ENCODE results near the gene CYP1A2. TPM values are rescaled to one million over a fixed set of nuclear protein-coding genes. Genes with fewer than 3 reads are reported as not detected.

The CYP1A2 gene
- total RNA-seq, 2 experiments from 2014 or later, result not detected

GRCh38 chr15:74783808-74784175 is 35.1 kb downstream of the CYP1A2 start:
- CTCF ChIA-PET, result interaction anchor here (1.1 to 32.0 kb wide), 6 partner anchors 3 to 401 kb away, joined by 3 to 914 read pairs (median 7); partner anchors contain the start of gene CSK
- POLR2A ChIA-PET, result interaction anchor here (0.6 to 5.2 kb wide), 4 partner anchors 9 to 323 kb away, joined by 3 to 33 read pairs (median 3); partner anchors contain the start of gene UBL7

GRCh38 chr15:74784426-74785193 is 36.0 kb downstream of the CYP1A2 start:
- POLR2A ChIA-PET, result interaction anchor here (0.6 to 5.2 kb wide), 3 partner anchors 8 to 324 kb away, joined by 3 to 33 read pairs (median 3); partner anchors contain the start of gene UBL7
- CTCF ChIA-PET, result interaction anchor here (1.1 to 32.0 kb wide), 5 partner anchors 4 to 399 kb away, joined by 3 to 914 read pairs (median 9); partner anchors contain the start of gene CSK

GRCh38 chr15:74785194-74786032 is 36.8 kb downstream of the CYP1A2 start:
- ChIA-PET POLR2A (interaction anchor here (1.1 to 5.2 kb wide), 4 partner anchors 8 to 84 kb away, joined by 3 to 33 read pairs (median 18); no protein-coding TSS in a partner anchor), CTCF (interaction anchor here (1.0 to 32.0 kb wide), 4 partner anchors 5 to 400 kb away, joined by 3 to 914 read pairs (median 458); partner anchors contain the start of gene CSK)

- CTCF ChIA-PET, result interaction anchor here (1.0 to 32.0 kb wide), 4 partner anchors 5 to 151 kb away, joined by 3 to 914 read pairs (median 459); partner anchors contain the start of gene CSK
- POLR2A ChIA-PET, result interaction anchor here (1.1 to 3.3 kb wide), 3 partner anchors 8 to 11 kb away, joined by 3 to 32 read pairs (median 13); no protein-coding TSS in a partner anchor
Measured at GRCh38 chr15:74786081-74786480, 37.4 kb downstream of the CYP1A2 start.

- CTCF ChIA-PET, result interaction anchor here (0.7 to 32.0 kb wide), 13 partner anchors 6 to 151 kb away, joined by 3 to 914 read pairs (median 4); partner anchors contain the start of genes CSK and ULK3
- POLR2A ChIA-PET, result interaction anchor here (1.0 to 3.3 kb wide), 7 partner anchors 7 to 29 kb away, joined by 3 to 32 read pairs (median 6); no protein-coding TSS in a partner anchor
Measured at GRCh38 chr15:74786551-74787165, 38.0 kb downstream of the CYP1A2 start.

GRCh38 chr15:74787251-74788041 is 38.8 kb downstream of the CYP1A2 start:
- POLR2A ChIA-PET, result interaction anchor here (1.0 to 3.3 kb wide), 7 partner anchors 8 to 28 kb away, joined by 3 to 32 read pairs (median 6); no protein-coding TSS in a partner anchor
- CTCF ChIA-PET, result interaction anchor here (0.7 to 32.0 kb wide), 15 partner anchors 5 to 152 kb away, joined by 3 to 914 read pairs (median 4); partner anchors contain the start of genes CSK and ULK3

GRCh38 chr15:74788042-74788682 is 39.5 kb downstream of the CYP1A2 start:
- CTCF ChIA-PET, result interaction anchor here (1.3 to 32.0 kb wide), 11 partner anchors 5 to 152 kb away, joined by 3 to 914 read pairs (median 4); partner anchors contain the start of genes CSK and ULK3
- POLR2A ChIA-PET, result interaction anchor here (1.0 to 3.3 kb wide), 7 partner anchors 8 to 27 kb away, joined by 3 to 32 read pairs (median 6); no protein-coding TSS in a partner anchor

GRCh38 chr15:74788683-74789151 is 40.1 kb downstream of the CYP1A2 start:
- CTCF ChIA-PET, result interaction anchor here (1.3 to 32.0 kb wide), 6 partner anchors 4 to 113 kb away, joined by 4 to 914 read pairs (median 7); partner anchors contain the start of genes CSK and ULK3

GRCh38 chr15:74789171-74789631 is 40.6 kb downstream of the CYP1A2 start:
- POLR2A ChIA-PET, result interaction anchor here (3.3 kb wide), 1 partner anchor 12 kb away, joined by 32 read pairs; no protein-coding TSS in a partner anchor
- CTCF ChIA-PET, result interaction anchor here (1.7 to 32.0 kb wide), 4 partner anchors 3 to 56 kb away, joined by 4 to 914 read pairs (median 461); partner anchors contain the start of genes CSK and ULK3

More at GRCh38 chr15:74788683-74789151, 40.1 kb downstream of the CYP1A2 start:
- POLR2A ChIA-PET, result interaction anchor here (1.4 to 3.3 kb wide), 5 partner anchors 9 to 18 kb away, joined by 6 to 32 read pairs (median 6); no protein-coding TSS in a partner anchor

- ChIA-PET CTCF (interaction anchor here (1.7 to 32.0 kb wide), 3 partner anchors 3 to 55 kb away, joined by 4 to 914 read pairs (median 914); partner anchors contain the start of gene CSK), POLR2A (interaction anchor here (0.8 kb wide), 1 partner anchor 17 kb away, joined by 3 read pairs; no protein-coding TSS in a partner anchor)
Measured at GRCh38 chr15:74789741-74790079, 41.1 kb downstream of the CYP1A2 start.

- ChIA-PET POLR2A (interaction anchor here (0.8 to 1.0 kb wide), 2 partner anchors 10 to 18 kb away, joined by 3 read pairs; no protein-coding TSS in a partner anchor), CTCF (interaction anchor here (0.5 to 32.0 kb wide), 4 partner anchors 2 to 412 kb away, joined by 3 to 914 read pairs (median 459); partner anchors contain the start of gene CSK)
Measured at GRCh38 chr15:74790080-74790916, 41.7 kb downstream of the CYP1A2 start.

- ChIA-PET CTCF (interaction anchor here (0.9 to 32.0 kb wide), 3 partner anchors 2 to 30 kb away, joined by 3 to 914 read pairs (median 914); partner anchors contain the start of gene CSK), POLR2A (interaction anchor here (1.0 kb wide), 1 partner anchor 11 kb away, joined by 3 read pairs; no protein-coding TSS in a partner anchor)
Measured at GRCh38 chr15:74791007-74791406, 42.4 kb downstream of the CYP1A2 start.

GRCh38 chr15:74791667-74792066 is 43.0 kb downstream of the CYP1A2 start:
- CTCF ChIA-PET, result interaction anchor here (0.5 to 32.0 kb wide), 6 partner anchors 1 to 172 kb away, joined by 3 to 914 read pairs (median 3); partner anchors contain the start of genes CSK and EDC3

GRCh38 chr15:74792227-74793016 is 43.8 kb downstream of the CYP1A2 start:
- POLR2A ChIA-PET, result interaction anchor here (0.8 to 3.4 kb wide), 4 partner anchors 10 to 77 kb away, joined by 3 to 33 read pairs (median 3); partner anchors contain the start of genes CSK and ULK3
- CTCF ChIA-PET, result interaction anchor here (0.5 to 32.0 kb wide), 10 partner anchors 0 to 172 kb away, joined by 3 to 914 read pairs (median 3); partner anchors contain the start of genes CSK and EDC3

More at GRCh38 chr15:74791667-74792066, 43.0 kb downstream of the CYP1A2 start:
- POLR2A ChIA-PET, result interaction anchor here (0.7 to 3.4 kb wide), 2 partner anchors 9 to 21 kb away, joined by 4 to 33 read pairs; partner anchors contain the start of gene CSK

Measured in activated CD8-positive, alpha-beta memory T cell treated with anti-CD3 and anti-CD28 coated beads for 36 hours (primary cell).